B cell (primary cell): ENCODE measurements around the gene CLIP1. TPM values are rescaled to one million over a fixed set of nuclear protein-coding genes. Genes with fewer than 3 reads are reported as not detected.

Experiments used
- ATAC-seq: fragments of 200-7000 bp; cut with Tn5 transposase; one replicate; pipeline ENCODE4 v1.10.0; 2021; ENCODE audit warnings: low read depth, mild to moderate bottlenecking, moderate number of reproducible peaks, moderate library complexity
- CTCF ChIA-PET: fragments of 350-600 bp; sonication (Branson Sonifier 250); formaldehyde crosslinking; loops from one replicate; lab custom pipeline; 2021; ENCODE audit warnings: antibody characterized with exemption, inconsistent platforms; lab: Charles Lee
- POLR2A ChIA-PET: fragments of 350-600 bp; sonication (Branson Sonifier 250); formaldehyde crosslinking; loops from one replicate; lab custom pipeline; 2021; ENCODE audit warnings: antibody characterized with exemption; lab: Charles Lee
- DNase-seq: peaks from one replicate; pipeline ENCODE4 v3.0.0; 2013
- H2AFZ ChIP-seq: 2 replicates; pipeline ENCODE4 v1.6.1; 2012; ENCODE audit warnings: mild to moderate bottlenecking, low read depth, low read length; ENCODE audit not compliant: insufficient read depth, poor library complexity, severe bottlenecking
- H3K27ac ChIP-seq, 2 donors: 1 replicate in 1 of 2; 2 replicates in 1 of 2; pipeline ENCODE4 v1.5.1; 2012 to 2013; ENCODE audit warnings: low read length in 2 of 2, mild to moderate bottlenecking in 2 of 2, moderate library complexity in 1 of 2
- H3K27me3 ChIP-seq, 4 experiments: fragments of 200-600 bp in 1 of 4; sonication (generic) in 1 of 4; replicated peaks in 1 of 4; 1 replicate in 2 of 4; 2 replicates in 2 of 4; pipeline versions ENCODE4 v1.6.1 to v1.7.0; 2013 to 2016; ENCODE audit warnings: low read length in 3 of 4, mild to moderate bottlenecking in 2 of 4, mixed read lengths in 1 of 4, moderate library complexity in 1 of 4; ENCODE audit not compliant: insufficient read depth in 4 of 4, control insufficient read depth in 3 of 4; ENCODE audit errors: control extremely low read depth in 1 of 4
- H3K36me3 ChIP-seq, 2 experiments: replicated peaks in 1 of 2; 1 replicate in 1 of 2; 2 replicates in 1 of 2; pipeline versions ENCODE4 v1.6.1 to v1.7.1; 2013; ENCODE audit warnings: low read length in 1 of 2; ENCODE audit not compliant: insufficient read depth in 2 of 2, control insufficient read depth in 1 of 2; ENCODE audit errors: control extremely low read depth in 1 of 2, extremely low read depth in 1 of 2
- H3K4me1 ChIP-seq, 2 donors: fragments of 200-600 bp in 1 of 2; sonication (generic) in 1 of 2; 1 replicate in 1 of 2; 2 replicates in 1 of 2; pipeline versions ENCODE4 v1.5.1 to v1.6.1; 2013 to 2017; ENCODE audit warnings: low read length in 2 of 2; ENCODE audit not compliant: control insufficient read depth in 2 of 2, insufficient read depth in 2 of 2
- H3K4me2 ChIP-seq: replicated peaks from 2 replicates; pipeline ENCODE3; 2012; ENCODE audit warnings: mild to moderate bottlenecking, low read depth, low read length; ENCODE audit not compliant: poor library complexity, severe bottlenecking
- H3K4me3 ChIP-seq, 5 experiments: fragments of 200-600 bp in 1 of 5; sonication (generic) in 1 of 5; 1 replicate in 3 of 5; 2 replicates in 2 of 5; pipeline versions ENCODE4 v1.5.1 to v1.7.0; 2011 to 2016; ENCODE audit warnings: low read length in 4 of 5, mild to moderate bottlenecking in 4 of 5, low read depth in 2 of 5, control low read depth in 1 of 5, moderate library complexity in 1 of 5; ENCODE audit not compliant: insufficient read depth in 1 of 5; ENCODE audit errors: control extremely low read depth in 1 of 5, extremely low read depth in 1 of 5
- H3K79me2 ChIP-seq: fragments of 200-600 bp; sonication (generic); one replicate; pipeline ENCODE4 v1.6.0; 2016; ENCODE audit warnings: low read length; ENCODE audit not compliant: control insufficient read depth, insufficient read depth
- H3K9ac ChIP-seq: fragments of 200-600 bp; sonication (generic); 2 replicates; pipeline ENCODE4 v1.6.1; 2017; ENCODE audit warnings: mild to moderate bottlenecking, low read length, moderate library complexity
- H3K9me3 ChIP-seq, 3 donors: one replicate each; pipeline versions ENCODE4 v1.6.1 to v1.7.1; 2013; ENCODE audit warnings: low read length in 2 of 3; ENCODE audit not compliant: control insufficient read depth in 2 of 3, insufficient read depth in 1 of 3; ENCODE audit errors: control extremely low read depth in 1 of 3
- H4K20me1 ChIP-seq: 2 replicates; pipeline ENCODE4 v1.6.0; 2012; ENCODE audit warnings: mild to moderate bottlenecking, low read length; ENCODE audit not compliant: insufficient read depth, control insufficient read depth, poor library complexity, severe bottlenecking
- H3K27ac Mint-ChIP-seq: one replicate; pipeline ENCODE4 v1.8.0; 2021; ENCODE audit warnings: mixed read lengths
- H3K27me3 Mint-ChIP-seq: one replicate; pipeline ENCODE4 v1.8.0; 2021; ENCODE audit warnings: mixed read lengths
- H3K4me1 Mint-ChIP-seq: one replicate; pipeline ENCODE4 v1.8.0; 2021; ENCODE audit warnings: mixed read lengths
- H3K4me3 Mint-ChIP-seq: one replicate; pipeline ENCODE4 v1.8.0; 2021; ENCODE audit warnings: mixed read lengths
- H3K9me3 Mint-ChIP-seq: one replicate; pipeline ENCODE4 v1.8.0; 2022; ENCODE audit warnings: mixed read lengths; ENCODE audit not compliant: insufficient read depth
- CTCF ChIP-seq: fragments of 200-600 bp; IDR thresholded peaks from one replicate; pipeline ENCODE4 v1.8.0; 2022; ENCODE audit warnings: antibody characterized with exemption, mild to moderate bottlenecking
- EZH2 ChIP-seq: IDR thresholded peaks from 2 replicates; pipeline ENCODE4 v1.6.1; 2012; ENCODE audit warnings: borderline replicate concordance, low read depth, mild to moderate bottlenecking, moderate library complexity, low read length; ENCODE audit not compliant: insufficient read depth, poor library complexity, severe bottlenecking
- WGBS: methylation state at CpG from one replicate; pipeline ENCODE4 v1.1.5; 2013; ENCODE audit warnings: missing lambda C conversion rate; ENCODE audit not compliant: insufficient coverage; 5-methylcytosine and 5-hydroxymethylcytosine counted together
- intact Hi-C: fragments of 100-400 bp; cut with micrococcal nuclease; formaldehyde crosslinking; loops from one replicate; pipeline ENCODE4 v1.10.0; 2022
- polyA plus RNA-seq: library from polyadenylated mRNA; depleted of rRNA; stranded (reverse); fragments of >200 nt; gene quantifications from 2 replicates; pipeline ENCODE4 v1.2.3, GENCODE V29; 2012
- total RNA-seq, 2 donors: library from RNA; stranded (reverse); fragments of 120-200 nt in 1 of 2; gene quantifications; 1 replicate in 1 of 2; 2 replicates in 1 of 2; pipeline versions ENCODE4 v1.2.3 to v1.2.4, GENCODE V29; 2013 to 2022

Gene CLIP1
- total and polyA plus RNA-seq, 2 donors (not counting 1 experiment from before 2014, with no cell fraction given): 17.0 to 64.9 TPM

GRCh38 chr12:122389677-122390076 is 32.8 kb downstream of the CLIP1 start:
- H3K79me2 ChIP-seq: peaks cover 67% of the 10 kb centered on the region
- no peaks in the 10 kb centered on the region for H3K27me3 ChIP-seq
- Mint-ChIP-seq H3K4me3 (no peak overlapping the region), H3K27me3 (no peaks in the 10 kb centered on the region), H3K27ac (no peak overlapping the region), H3K9me3 (no peaks in the 10 kb centered on the region), H3K4me1 (peaks cover 19% of the 10 kb centered on the region)
- peaks cover 8% of the 10 kb centered on the region for H4K20me1 ChIP-seq
- peaks cover 0 to 4% of the 10 kb centered on the region in 2 donors for H3K4me1 ChIP-seq
- DNase-seq (no peak), ATAC-seq (no peak)
- H3K36me3 ChIP-seq: no peaks in the 10 kb centered on the region
- TF ChIP-seq CTCF: no peak
- TF ChIP-seq EZH2: no peak
- no peak overlapping the region for H3K4me3 ChIP-seq
- H2AFZ ChIP-seq: no peak overlapping the region
- H3K27ac ChIP-seq: no peak overlapping the region
- H3K9ac ChIP-seq: no peak overlapping the region
- H3K4me2 ChIP-seq: no peak overlapping the region
- CTCF ChIA-PET: interaction anchor here (1.4 to 1.8 kb wide), 3 partner anchors 10 to 84 kb away, joined by 3 to 5 read pairs (median 3); no protein-coding TSS in a partner anchor
- H3K9me3 ChIP-seq: no peaks in the 10 kb centered on the region
- intact Hi-C loops: no loop called here
- 100% methylated on average over 3 of the region's 7 CpGs for WGBS
- POLR2A ChIA-PET: no interaction called here

GRCh38 chr12:122387887-122388286 is 34.6 kb downstream of the CLIP1 start:
- Mint-ChIP-seq H3K27ac (no peak overlapping the region), H3K4me1 (peaks cover 10% of the 10 kb centered on the region), H3K27me3 (no peaks in the 10 kb centered on the region), H3K4me3 (no peak overlapping the region), H3K9me3 (no peaks in the 10 kb centered on the region)
- Histone ChIP-seq H2AFZ (no peak overlapping the region), H4K20me1 (peaks cover 8% of the 10 kb centered on the region), H3K27me3 (no peaks in the 10 kb centered on the region), H3K4me3 (no peak overlapping the region), H3K4me2 (no peak overlapping the region), H3K9me3 (no peaks in the 10 kb centered on the region), H3K4me1 (no peaks in the 10 kb centered on the region), H3K36me3 (no peaks in the 10 kb centered on the region), H3K79me2 (peaks cover 49% of the 10 kb centered on the region), H3K27ac (no peak overlapping the region), H3K9ac (no peak overlapping the region)
- POLR2A ChIA-PET: interaction anchor here (0.6 kb wide), 1 partner anchor 824 kb away, joined by 4 read pairs; no protein-coding TSS in a partner anchor
- ATAC-seq (no peak), DNase-seq (no peak)
- intact Hi-C loops: no loop called here
- WGBS: no CpG with 5 or more reads among the region's 6 CpGs
- no peak for TF ChIP-seq EZH2
- no peak for TF ChIP-seq CTCF
- CTCF ChIA-PET: interaction anchor here (0.7 kb wide), 1 partner anchor 157 kb away, joined by 4 read pairs; no protein-coding TSS in a partner anchor
